HL-60 (cell line): Measurements from ENCODE around the gene LCE1C.

Experiments used
- CTCF ChIP-seq: IDR thresholded peaks from one replicate; pipeline ENCODE4 v1.5.1; 2011; ENCODE audit warnings: low read length, control low read depth, inconsistent platforms; ENCODE audit not compliant: insufficient read depth
- REST ChIP-seq: IDR thresholded peaks from 2 replicates; pipeline ENCODE4 v1.6.1; 2012; ENCODE audit warnings: low read depth; ENCODE audit not compliant: insufficient replicate concordance
- SPI1 ChIP-seq: IDR thresholded peaks from 2 replicates; pipeline ENCODE4 v1.6.1; 2012; ENCODE audit warnings: low read depth, mild to moderate bottlenecking, borderline replicate concordance

GRCh38 chr1:152817309-152817708, 10.9 kb upstream of the LCE1C start:
- TF ChIP-seq CTCF, result no peak
- TF ChIP-seq REST, result no peak
- no peak for TF ChIP-seq SPI1
